Measurements from ENCODE around the gene TNFRSF13B. TPM values are rescaled to one million over a fixed set of nuclear protein-coding genes. Genes with fewer than 3 reads are reported as not detected.
"Not testable (repeated sequence)": the region's sequence is repeated elsewhere in the genome, so short reads cannot be mapped to it uniquely, and the experiment has no call there.

The TNFRSF13B gene
- total and polyA plus RNA-seq, 3 experiments from 2014 or later: not detected

GRCh38 chr17:16962804-16963203 lies 9.1 kb downstream of the TNFRSF13B start:
- Histone ChIP-seq H3K27ac (ENCODE audit: low read depth, low read length) (no peak overlapping the region), H3K4me1 (ENCODE audit: insufficient read depth, low read length) (no peaks in the 10 kb centered on the region), H3K36me3 (ENCODE audit: insufficient read depth, low read length) (no peaks in the 10 kb centered on the region), H3K27me3 (ENCODE audit: insufficient read depth, low read length, poor library complexity, severe bottlenecking) (no peaks in the 10 kb centered on the region), H3K4me3 (ENCODE audit: low read length) (no peak overlapping the region), H3K9me3 (ENCODE audit: low read length) (no peaks in the 10 kb centered on the region)
- no peaks in the 10 kb centered on the region for H3K4me1 Mint-ChIP-seq
- H3K9me3 Mint-ChIP-seq: no peaks in the 10 kb centered on the region
- peaks cover 31 to 55% of the 10 kb centered on the region in 2 donors for H3K27me3 Mint-ChIP-seq
- H3K4me3 Mint-ChIP-seq: no peak overlapping the region
- no peak for DNase-seq
- ChIA-PET POLR2A (no interaction called here), CTCF (no interaction called here)
- peaks cover 0 to 4% (median 0%) of the 10 kb centered on the region in 3 donors for H3K36me3 Mint-ChIP-seq
- no peak overlapping the region for H3K27ac Mint-ChIP-seq

- H3K9me3 ChIP-seq (ENCODE audit: low read length): no peaks in the 10 kb centered on the region
- Mint-ChIP-seq H3K9me3 (no peaks in the 10 kb centered on the region), H3K4me1 (no peaks in the 10 kb centered on the region), H3K27ac (no peak overlapping the region), H3K4me3 (no peak overlapping the region), H3K36me3 (peaks cover 0 to 6% (median 0%) of the 10 kb centered on the region in 3 donors), H3K27me3 (peaks cover 32 to 55% of the 10 kb centered on the region in 2 donors)
- ChIA-PET CTCF (no interaction called here), POLR2A (no interaction called here)
- no peak for DNase-seq
- H3K4me3 ChIP-seq (ENCODE audit: low read length): no peak overlapping the region
- no peaks in the 10 kb centered on the region for H3K27me3 ChIP-seq (ENCODE audit: insufficient read depth, low read length, poor library complexity, severe bottlenecking)
- H3K36me3 ChIP-seq (ENCODE audit: insufficient read depth, low read length): no peaks in the 10 kb centered on the region
- H3K4me1 ChIP-seq (ENCODE audit: insufficient read depth, low read length): no peaks in the 10 kb centered on the region
- no peak overlapping the region for H3K27ac ChIP-seq (ENCODE audit: low read depth, low read length)
These were observed 10.1 kb downstream of the TNFRSF13B start for GRCh38 chr17:16961792-16962191.

- peaks cover 28 to 58% of the 10 kb centered on the region in 2 donors for H3K27me3 Mint-ChIP-seq
- H3K27ac Mint-ChIP-seq; POLR2A ChIA-PET; H3K27ac ChIP-seq (ENCODE audit: low read depth, low read length); H3K36me3 Mint-ChIP-seq; DNase-seq; H3K36me3 ChIP-seq (ENCODE audit: insufficient read depth, low read length); H3K4me3 Mint-ChIP-seq; CTCF ChIA-PET; H3K4me3 ChIP-seq (ENCODE audit: low read length); H3K4me1 ChIP-seq (ENCODE audit: insufficient read depth, low read length); H3K27me3 ChIP-seq (ENCODE audit: insufficient read depth, low read length, poor library complexity, severe bottlenecking); H3K4me1 Mint-ChIP-seq; H3K9me3 ChIP-seq (ENCODE audit: low read length); H3K9me3 Mint-ChIP-seq: not testable (repeated sequence)
These were observed 10.9 kb downstream of the TNFRSF13B start for GRCh38 chr17:16961022-16961421.

GRCh38 chr17:16955011-16955410 lies 16.9 kb downstream of the TNFRSF13B start:
- H3K27ac Mint-ChIP-seq; POLR2A ChIA-PET; H3K4me3 Mint-ChIP-seq; H3K36me3 ChIP-seq (ENCODE audit: insufficient read depth, low read length); H3K9me3 ChIP-seq (ENCODE audit: low read length); DNase-seq; H3K4me1 ChIP-seq (ENCODE audit: insufficient read depth, low read length); H3K27ac ChIP-seq (ENCODE audit: low read depth, low read length); CTCF ChIA-PET; H3K27me3 ChIP-seq (ENCODE audit: insufficient read depth, low read length, poor library complexity, severe bottlenecking); H3K36me3 Mint-ChIP-seq; H3K9me3 Mint-ChIP-seq; H3K4me3 ChIP-seq (ENCODE audit: low read length); H3K4me1 Mint-ChIP-seq: not testable (repeated sequence)
- peaks cover 29 to 67% of the 10 kb centered on the region in 2 donors for H3K27me3 Mint-ChIP-seq

GRCh38 chr17:16954521-16954920 lies 17.4 kb downstream of the TNFRSF13B start:
- H3K4me1 ChIP-seq (ENCODE audit: insufficient read depth, low read length): no peaks in the 10 kb centered on the region
- ChIA-PET POLR2A (no interaction called here), CTCF (interaction anchor here (1.2 kb wide), 1 partner anchor 28 kb away, joined by 3 read pairs; no protein-coding TSS in a partner anchor)
- H3K9me3 ChIP-seq (ENCODE audit: low read length): no peaks in the 10 kb centered on the region
- peaks cover 29 to 62% of the 10 kb centered on the region in 2 donors for H3K27me3 Mint-ChIP-seq
- H3K4me1 Mint-ChIP-seq: no peaks in the 10 kb centered on the region
- no peak for DNase-seq
- peaks cover 0 to 3% (median 0%) of the 10 kb centered on the region in 3 donors for H3K36me3 Mint-ChIP-seq
- no peak overlapping the region for H3K4me3 Mint-ChIP-seq
- no peak overlapping the region for H3K4me3 ChIP-seq (ENCODE audit: low read length)
- peaks cover 4% of the 10 kb centered on the region for H3K27me3 ChIP-seq (ENCODE audit: insufficient read depth, low read length, poor library complexity, severe bottlenecking)
- no peak overlapping the region for H3K27ac ChIP-seq (ENCODE audit: low read depth, low read length)
- peaks cover 0 to 6% (median 3%) of the 10 kb centered on the region in 5 donors for H3K9me3 Mint-ChIP-seq
- H3K27ac Mint-ChIP-seq: no peak overlapping the region
- H3K36me3 ChIP-seq (ENCODE audit: insufficient read depth, low read length): no peaks in the 10 kb centered on the region

GRCh38 chr17:16953841-16954240 lies 18.1 kb downstream of the TNFRSF13B start:
- Mint-ChIP-seq H3K27ac (no peak overlapping the region), H3K27me3 (peaks cover 32 to 66% of the 10 kb centered on the region in 2 donors), H3K36me3 (peaks cover 1 to 5% (median 3%) of the 10 kb centered on the region in 3 donors), H3K4me3 (no peak overlapping the region), H3K9me3 (peaks cover 5 to 12% (median 8%) of the 10 kb centered on the region in 5 donors), H3K4me1 (no peaks in the 10 kb centered on the region)
- no peaks in the 10 kb centered on the region for H3K9me3 ChIP-seq (ENCODE audit: low read length)
- H3K36me3 ChIP-seq (ENCODE audit: insufficient read depth, low read length): no peaks in the 10 kb centered on the region
- H3K27ac ChIP-seq (ENCODE audit: low read depth, low read length): no peak overlapping the region
- DNase-seq: no peak
- H3K4me1 ChIP-seq (ENCODE audit: insufficient read depth, low read length): no peaks in the 10 kb centered on the region
- ChIA-PET CTCF (interaction anchor here (1.2 kb wide), 1 partner anchor 29 kb away, joined by 3 read pairs; no protein-coding TSS in a partner anchor), POLR2A (no interaction called here)
- peaks cover 4% of the 10 kb centered on the region for H3K27me3 ChIP-seq (ENCODE audit: insufficient read depth, low read length, poor library complexity, severe bottlenecking)
- H3K4me3 ChIP-seq (ENCODE audit: low read length): no peak overlapping the region

- Histone ChIP-seq H3K9me3 (ENCODE audit: low read length) (no peaks in the 10 kb centered on the region), H3K4me1 (ENCODE audit: insufficient read depth, low read length) (no peaks in the 10 kb centered on the region), H3K27me3 (ENCODE audit: insufficient read depth, low read length, poor library complexity, severe bottlenecking) (peaks cover 4% of the 10 kb centered on the region), H3K4me3 (ENCODE audit: low read length) (no peak overlapping the region), H3K36me3 (ENCODE audit: insufficient read depth, low read length) (no peaks in the 10 kb centered on the region), H3K27ac (ENCODE audit: low read depth, low read length) (no peak overlapping the region)
- ChIA-PET POLR2A (no interaction called here), CTCF (interaction anchor here (1.2 kb wide), 1 partner anchor 29 kb away, joined by 3 read pairs; no protein-coding TSS in a partner anchor)
- Mint-ChIP-seq H3K27ac (no peak overlapping the region), H3K36me3 (peaks cover 1 to 8% (median 3%) of the 10 kb centered on the region in 3 donors), H3K27me3 (peaks cover 36 to 66% of the 10 kb centered on the region in 2 donors), H3K4me1 (no peaks in the 10 kb centered on the region), H3K9me3 (peaks cover 10 to 16% (median 12%) of the 10 kb centered on the region in 5 donors), H3K4me3 (no peak overlapping the region)
- DNase-seq: no peak
These were observed 18.6 kb downstream of the TNFRSF13B start for GRCh38 chr17:16953347-16953746.

GRCh38 chr17:16952401-16952800 lies 19.5 kb downstream of the TNFRSF13B start:
- H3K27me3 Mint-ChIP-seq: peaks cover 38 to 66% of the 10 kb centered on the region in 2 donors
- POLR2A ChIA-PET: no interaction called here

More at GRCh38 chr17:16952401-16952800, 19.5 kb downstream of the TNFRSF13B start:
- Histone ChIP-seq H3K9me3 (ENCODE audit: low read length) (no peaks in the 10 kb centered on the region), H3K4me1 (ENCODE audit: insufficient read depth, low read length) (no peaks in the 10 kb centered on the region), H3K4me3 (ENCODE audit: low read length) (no peak overlapping the region), H3K36me3 (ENCODE audit: insufficient read depth, low read length) (no peaks in the 10 kb centered on the region), H3K27me3 (ENCODE audit: insufficient read depth, low read length, poor library complexity, severe bottlenecking) (peaks cover 4% of the 10 kb centered on the region), H3K27ac (ENCODE audit: low read depth, low read length) (no peak overlapping the region)
- no peak overlapping the region for H3K27ac Mint-ChIP-seq
- DNase-seq: no peak
- no peak overlapping the region for H3K4me3 Mint-ChIP-seq
- CTCF ChIA-PET: no interaction called here
- H3K36me3 Mint-ChIP-seq: peaks cover 1 to 13% (median 3%) of the 10 kb centered on the region in 3 donors
- H3K4me1 Mint-ChIP-seq: no peaks in the 10 kb centered on the region
- H3K9me3 Mint-ChIP-seq: peaks cover 14 to 22% (median 16%) of the 10 kb centered on the region in 5 donors

Measured in CD8-positive, alpha-beta memory T cell (primary cell).